Skin of body (tissue), 2 donors: ENCODE data around the gene LMBRD1. TPM values are rescaled to one million over a fixed set of nuclear protein-coding genes. Genes with fewer than 3 reads are reported as not detected.
A peak's percentile ranks its signal among the peaks of the same experiment; 100 is the strongest.
"Not testable (repeated sequence)": the region's sequence is repeated elsewhere in the genome, so short reads cannot be mapped to it uniquely, and the experiment has no call there.

Experiments used
- DNase-seq: peaks from one replicate; lab custom pipeline; 2025; lab: John Stamatoyannopoulos, UW
- total RNA-seq: library from RNA; depleted of rRNA; stranded (reverse); fragments of >200 nt; gene quantifications from one replicate; pipeline ENCODE4 v1.2.3, GENCODE V29; 2014

Gene LMBRD1
- total RNA-seq, 1 donor from 2014 or later: 45.2 TPM

DNA sequence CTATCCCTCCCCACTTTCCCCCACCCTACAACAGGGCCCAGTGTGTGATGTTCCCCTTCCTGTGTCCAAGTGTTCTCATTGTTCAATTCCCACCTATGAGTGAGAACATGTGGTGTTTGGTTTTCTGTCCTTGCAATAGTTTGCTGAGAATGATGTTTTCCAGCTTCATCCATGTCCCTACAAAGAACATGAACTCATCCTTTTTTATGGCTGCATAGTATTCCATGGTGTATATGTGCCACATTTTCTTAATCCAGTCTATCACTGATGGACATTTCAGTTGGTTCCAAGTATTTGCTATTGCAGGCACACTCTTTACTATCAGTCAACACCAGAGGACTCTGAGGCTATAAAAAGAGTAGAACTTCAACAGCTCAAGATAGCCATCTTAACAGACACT lies 2.0 kb upstream of the LMBRD1 start:
- not testable (repeated sequence) for DNase-seq

DNA sequence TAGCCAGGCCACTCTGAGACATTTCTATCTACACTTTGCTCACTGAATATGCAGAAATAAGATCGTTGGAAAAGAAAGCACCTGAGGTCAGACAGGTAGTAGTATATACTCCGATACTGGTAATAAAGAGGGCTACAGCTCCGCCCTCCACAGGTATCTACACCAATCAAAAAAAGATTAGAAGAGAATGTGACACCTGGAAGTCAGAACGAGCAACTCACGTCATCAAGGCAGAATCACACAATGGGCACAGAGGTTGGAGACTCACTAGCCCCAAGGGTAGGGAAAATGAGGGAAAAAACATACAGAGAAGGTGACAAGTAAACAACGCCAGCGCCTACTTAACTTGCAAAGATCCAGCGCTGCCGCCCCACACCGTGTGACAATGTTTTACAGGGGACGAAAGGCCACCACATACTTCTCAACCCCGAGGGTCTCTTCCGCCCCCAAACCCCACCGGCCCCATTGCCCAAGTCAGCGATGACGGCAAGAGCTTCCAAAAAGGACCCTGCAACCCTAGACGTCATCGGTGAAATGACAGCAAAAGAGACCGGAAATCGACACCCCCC lies 653 bp downstream of the LMBRD1 start:
- DNase-seq: peak; percentile 78

DNA sequence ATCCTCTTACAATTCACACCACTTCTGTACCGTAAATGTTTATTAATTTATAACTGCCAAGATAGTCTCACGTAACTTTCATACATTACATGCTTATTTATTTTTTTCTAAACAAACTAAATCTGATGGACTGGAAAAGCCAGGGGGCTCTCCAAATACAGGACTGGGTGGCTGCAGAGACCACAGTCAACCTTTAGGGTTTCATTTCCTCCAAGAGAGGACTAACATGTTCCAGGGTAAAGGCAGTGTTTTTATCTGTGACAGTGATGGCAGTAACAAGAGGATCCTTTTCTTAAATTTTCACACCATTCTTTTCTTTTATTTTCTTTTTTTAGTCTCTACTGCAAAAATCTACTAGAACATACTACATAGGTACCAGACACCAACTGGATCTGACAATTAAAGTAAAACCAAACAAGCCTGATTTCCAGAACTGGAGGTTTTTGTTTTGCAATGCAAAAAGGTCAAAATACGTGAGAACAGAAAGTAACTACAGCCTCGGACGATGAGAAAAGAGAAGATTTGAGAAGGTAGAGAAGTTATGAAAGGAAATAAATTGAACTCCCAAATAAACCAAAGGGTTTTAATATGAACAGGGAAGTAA lies 1.2 kb downstream of the LMBRD1 start:
- peak; percentile 25 for DNase-seq

DNA sequence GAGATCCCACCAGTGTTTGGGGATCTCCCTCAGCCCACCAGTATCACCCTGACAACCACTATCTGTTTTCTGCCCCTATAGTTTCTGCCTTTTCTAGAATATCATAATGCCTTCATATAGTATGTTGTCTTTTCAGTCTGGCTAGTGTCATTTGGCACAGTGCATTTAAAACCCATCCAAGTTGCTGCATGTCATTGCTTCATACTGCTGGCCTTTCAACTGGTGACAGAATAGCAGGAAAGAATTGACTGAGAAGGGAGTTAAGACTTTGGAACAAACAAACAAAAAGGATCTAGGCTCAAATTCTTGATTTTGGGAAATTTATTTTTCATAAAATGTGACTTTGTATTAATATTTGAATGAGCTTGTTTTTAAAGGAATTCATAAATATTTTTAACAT lies 4.5 kb downstream of the LMBRD1 start:
- DNase-seq: no peak

DNA sequence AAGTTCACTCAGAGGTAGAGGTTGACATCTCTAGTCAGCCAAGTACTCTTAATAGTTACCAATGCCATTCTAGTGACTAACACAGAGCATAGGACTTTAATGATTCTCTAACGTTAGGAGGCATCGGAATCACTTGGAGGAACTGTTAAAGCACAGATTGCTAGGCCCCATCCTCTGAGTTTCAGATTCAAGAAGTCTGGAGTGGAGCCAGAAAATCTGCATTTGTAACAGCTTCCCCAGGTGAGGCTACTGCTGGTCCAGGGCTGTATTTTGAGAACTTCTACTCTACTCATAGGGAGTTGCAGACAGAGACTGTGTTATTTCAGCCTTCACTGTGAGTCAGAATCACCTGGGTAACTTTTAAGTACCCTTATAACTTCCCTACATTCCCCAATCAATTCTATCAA lies 5.7 kb downstream of the LMBRD1 start:
- DNase-seq: no peak

DNA sequence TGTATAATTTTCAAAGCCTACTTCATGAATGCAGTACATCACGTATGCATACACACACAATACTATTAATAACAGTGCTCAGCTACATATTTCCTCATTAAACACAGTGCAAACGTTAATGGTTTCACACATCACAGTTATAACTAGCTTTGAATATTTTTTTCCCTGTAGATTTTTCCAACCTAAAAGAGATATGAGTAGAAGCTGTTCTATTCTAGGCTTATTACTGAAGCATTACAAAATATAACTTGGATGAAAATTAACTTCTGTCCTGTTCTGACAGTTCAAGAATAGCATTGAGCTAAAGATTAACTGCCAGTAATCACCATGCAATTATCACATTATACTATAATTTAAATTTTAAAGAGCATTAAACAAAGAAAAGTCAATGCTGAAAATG lies 6.2 kb downstream of the LMBRD1 start:
- DNase-seq: no peak

DNA sequence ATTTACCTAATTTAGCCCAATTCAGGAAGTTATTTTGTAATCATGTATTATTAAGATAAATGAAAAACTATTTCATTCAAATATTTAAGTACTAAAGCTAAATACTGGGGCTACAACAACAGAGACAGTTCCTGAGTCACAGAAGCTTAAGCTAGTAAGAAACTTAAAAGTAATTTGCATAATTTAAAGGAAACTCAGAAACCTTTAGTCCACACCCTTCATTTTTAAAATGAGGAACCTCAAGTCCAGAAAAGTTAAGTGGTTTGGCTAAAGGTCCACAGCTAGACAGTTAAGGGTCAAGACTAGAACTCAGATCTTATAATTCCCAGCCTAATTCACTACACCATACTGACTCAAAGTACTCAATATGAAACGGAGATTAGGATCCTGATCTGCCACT lies 7.2 kb downstream of the LMBRD1 start:
- DNase-seq: no peak

DNA sequence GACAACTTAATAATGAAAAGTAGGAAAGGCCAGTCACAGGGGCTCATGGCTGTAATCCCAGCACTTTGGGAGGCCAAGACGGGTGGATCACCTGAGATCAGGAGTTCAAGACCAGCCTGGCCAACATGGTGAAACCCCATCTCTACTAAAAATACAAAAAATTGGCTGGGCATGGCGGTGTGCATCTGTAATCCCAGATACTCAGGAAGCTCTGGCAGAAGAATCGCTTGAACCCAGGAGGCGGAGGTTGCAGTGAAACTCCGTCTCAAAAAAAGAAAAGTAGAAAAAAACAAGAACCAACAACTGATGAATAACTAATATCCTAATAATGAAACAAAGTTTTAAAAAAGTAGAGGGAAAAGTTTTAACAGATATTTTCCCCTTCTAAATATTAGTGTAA lies 9.4 kb downstream of the LMBRD1 start:
- not testable (repeated sequence) for DNase-seq

DNA sequence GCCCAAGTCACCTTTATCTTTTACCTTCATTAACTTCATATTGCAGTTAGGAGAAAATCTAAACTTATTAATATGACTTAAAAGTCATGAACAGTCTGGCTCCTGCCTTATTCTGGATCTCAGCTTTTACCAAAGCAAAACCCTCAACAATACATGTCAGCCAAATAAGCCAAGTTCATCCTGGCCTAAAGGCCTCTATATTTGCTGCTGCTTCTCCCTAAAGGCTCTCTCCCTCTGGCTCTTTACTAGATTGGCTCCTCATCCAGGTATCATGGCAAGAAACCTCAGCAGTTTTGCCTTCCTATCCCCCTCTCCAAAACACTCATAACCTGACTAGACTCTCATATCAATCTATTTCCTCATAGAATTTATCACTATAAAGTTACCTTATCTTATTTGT lies 11.1 kb downstream of the LMBRD1 start:
- no peak for DNase-seq

DNA sequence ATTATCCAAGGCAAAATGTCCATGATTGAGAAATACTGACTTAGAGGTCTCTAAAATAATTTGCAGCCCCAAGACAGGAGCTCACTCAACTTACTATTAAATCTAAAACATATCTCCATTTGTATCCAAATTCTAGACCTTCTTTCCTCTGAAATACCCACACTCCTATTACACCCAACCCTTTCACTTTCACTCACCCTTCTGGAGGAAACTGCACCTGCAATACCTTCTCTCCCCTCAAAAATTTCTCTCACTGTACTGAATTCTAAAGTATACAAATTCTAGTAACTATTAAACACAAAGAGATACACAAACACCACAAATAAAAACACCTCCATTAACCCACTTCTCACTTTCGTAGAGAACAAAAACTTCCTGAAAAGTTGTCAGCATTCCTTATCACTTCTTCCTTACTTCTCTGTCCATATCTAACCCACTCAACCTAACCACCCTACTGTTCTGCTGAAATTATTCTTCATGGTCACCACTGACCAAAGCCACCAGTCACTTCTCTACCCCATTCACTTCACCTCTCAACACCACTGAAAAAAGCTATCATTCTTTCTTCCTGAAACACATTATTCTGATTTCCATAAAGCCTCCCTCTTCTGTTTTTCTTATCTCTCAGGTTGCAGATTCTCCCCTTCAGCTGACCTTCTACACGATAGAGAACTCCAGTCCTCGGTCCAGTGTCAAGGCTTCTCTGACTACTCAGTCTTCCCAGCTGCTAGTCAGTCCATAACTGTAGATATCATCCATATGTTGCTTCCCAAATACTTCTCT lies 12.0 kb downstream of the LMBRD1 start:
- DNase-seq: no peak

DNA sequence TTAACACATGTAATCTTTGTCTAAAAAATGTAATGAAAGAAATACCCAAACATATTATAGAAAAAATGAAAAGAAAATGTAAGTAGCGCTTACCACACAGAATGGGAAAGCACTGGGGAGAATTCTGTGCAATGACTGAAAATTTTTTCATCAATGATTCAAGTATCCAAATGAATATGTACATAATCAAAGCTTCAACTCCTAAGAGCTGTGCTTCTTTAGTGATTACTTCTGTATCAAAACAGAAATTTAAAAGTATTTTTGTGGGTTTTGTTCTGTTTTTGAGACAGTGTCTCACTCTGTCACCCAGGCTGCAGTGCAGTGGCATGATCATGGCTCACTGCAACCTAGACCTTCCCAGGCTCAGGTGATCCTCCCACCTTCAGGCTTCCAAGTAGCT lies 13.7 kb downstream of the LMBRD1 start:
- DNase-seq: no peak

DNA sequence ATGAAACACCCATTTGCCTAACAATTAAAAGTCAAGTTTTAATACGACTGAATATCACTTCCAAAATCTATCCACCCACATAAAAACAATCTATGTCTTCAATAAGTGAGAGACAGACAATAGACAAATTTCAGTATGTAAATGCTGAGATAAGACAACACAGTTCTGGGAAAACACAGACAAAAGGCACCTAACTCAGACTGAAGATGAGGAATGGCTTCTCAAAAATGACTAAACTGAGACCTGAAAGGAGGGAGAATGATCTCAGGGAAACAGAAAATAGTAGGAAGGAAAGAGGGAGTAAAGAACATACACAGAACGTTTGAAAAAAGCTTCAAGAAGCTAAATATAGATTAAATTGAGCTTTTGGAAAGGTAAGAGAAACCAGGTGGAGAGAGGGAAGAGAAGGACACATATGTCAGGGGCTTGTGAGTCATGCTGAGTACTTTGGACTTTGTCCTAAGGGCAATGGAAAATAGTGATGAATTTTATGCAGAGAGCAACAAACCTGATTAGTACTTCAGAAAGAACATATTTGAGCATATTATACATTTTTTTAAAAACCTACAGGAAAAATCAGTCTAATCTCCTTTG lies 16.1 kb downstream of the LMBRD1 start:
- no peak for DNase-seq

DNA sequence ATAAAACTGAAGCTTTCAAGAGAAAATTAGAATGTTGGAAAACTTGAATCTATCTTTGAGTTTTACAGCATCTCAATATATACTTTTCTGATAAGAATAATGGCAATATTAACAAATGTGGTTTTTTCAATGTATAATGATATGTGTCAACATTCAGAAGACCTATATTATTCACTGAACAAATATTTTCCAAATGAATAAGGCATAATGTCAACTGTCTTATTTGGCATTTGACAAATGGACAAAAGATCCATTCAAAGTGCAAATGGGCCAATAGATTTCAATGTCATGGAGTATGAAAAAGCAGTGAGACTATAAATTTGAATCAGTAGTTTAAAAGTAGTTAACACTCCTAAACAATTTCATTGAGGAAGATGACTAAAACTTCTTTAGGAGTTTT lies 20.9 kb downstream of the LMBRD1 start:
- no peak for DNase-seq

DNA sequence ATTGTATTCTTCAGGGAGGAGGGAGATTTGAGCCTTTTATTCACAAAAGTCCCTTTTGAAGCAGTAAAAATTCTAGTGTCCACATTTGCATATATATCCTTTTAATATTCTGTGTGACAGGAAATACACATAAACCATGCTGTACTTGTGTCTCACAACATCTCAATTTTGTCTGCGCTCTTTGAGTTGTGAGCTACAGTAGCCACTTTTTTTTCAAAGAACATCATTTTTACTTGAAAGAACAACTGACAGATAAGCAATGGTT lies 21.3 kb downstream of the LMBRD1 start:
- no peak for DNase-seq

DNA sequence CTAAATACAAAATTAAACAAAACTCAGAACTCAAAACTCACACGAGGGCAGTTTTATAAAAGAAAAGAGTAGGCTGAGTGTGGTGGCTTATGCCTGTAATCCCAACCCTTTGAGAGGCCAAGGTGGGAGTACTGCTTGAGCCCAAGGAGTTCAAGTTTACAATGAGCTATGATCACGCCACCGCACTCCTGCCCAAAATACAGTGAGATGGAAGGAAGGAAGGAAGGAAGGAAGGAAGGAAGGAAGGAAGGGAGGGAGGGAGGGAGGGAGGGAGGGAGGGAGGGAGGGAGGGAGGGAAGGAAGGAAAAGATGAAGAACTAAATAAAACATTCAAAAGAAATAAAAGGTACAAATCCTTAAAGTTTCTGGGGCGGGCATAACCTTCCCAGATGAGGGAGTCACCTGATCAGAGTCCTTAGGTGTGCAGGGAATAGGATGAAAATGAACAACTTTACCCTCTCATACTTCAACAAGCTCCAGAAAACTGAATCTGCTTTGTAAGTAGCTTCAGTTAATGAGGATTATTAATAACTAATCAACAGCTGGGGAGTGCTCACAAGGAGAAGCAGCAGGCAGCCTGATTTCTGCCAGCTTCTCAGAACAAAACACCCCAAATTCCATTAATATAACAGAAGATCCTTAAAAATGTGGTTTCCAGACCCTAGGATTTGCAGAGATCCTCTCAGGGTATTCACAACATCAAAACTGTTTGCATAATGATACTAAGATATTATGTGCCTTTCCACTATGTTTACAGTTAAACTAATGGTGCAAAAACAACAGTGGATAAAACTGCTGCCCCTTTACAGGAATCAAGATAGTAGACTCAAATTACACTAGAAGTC lies 21.8 kb downstream of the LMBRD1 start:
- DNase-seq: no peak

DNA sequence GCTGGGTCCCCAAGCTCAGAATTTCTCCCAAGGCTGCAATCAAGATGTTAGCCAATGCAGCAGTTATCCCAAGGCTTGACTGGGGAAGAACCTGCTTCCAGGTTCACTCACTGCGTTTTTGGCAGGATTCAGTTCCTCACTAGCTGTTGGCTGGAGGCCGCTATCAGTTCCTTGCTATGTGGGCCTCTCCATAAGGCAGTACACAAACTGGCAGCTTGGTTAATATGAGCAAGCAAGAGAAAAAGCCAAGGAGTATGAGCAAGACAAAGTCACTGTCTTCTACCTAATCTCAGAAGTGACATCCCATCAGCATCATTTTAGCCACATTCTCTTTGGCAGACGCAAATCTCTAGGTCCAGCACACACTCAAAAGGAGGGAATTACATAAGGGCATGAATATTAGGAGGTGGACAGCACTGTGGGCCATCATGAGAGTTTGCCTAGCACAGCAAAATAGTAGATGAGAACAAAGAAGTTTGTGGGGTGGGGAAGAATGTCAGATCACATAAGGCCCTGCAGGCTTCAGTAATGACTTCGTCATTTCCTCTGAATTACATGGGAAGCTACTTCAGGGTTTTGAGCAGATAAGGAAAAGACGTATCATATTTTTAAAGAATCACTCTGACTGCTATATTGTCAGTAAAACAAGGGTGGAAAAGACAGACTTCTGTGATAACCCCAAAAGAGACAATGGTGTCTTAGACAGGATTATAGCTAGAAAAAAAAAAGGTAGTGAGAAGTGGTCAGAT lies 25.5 kb downstream of the LMBRD1 start:
- DNase-seq: no peak

DNA sequence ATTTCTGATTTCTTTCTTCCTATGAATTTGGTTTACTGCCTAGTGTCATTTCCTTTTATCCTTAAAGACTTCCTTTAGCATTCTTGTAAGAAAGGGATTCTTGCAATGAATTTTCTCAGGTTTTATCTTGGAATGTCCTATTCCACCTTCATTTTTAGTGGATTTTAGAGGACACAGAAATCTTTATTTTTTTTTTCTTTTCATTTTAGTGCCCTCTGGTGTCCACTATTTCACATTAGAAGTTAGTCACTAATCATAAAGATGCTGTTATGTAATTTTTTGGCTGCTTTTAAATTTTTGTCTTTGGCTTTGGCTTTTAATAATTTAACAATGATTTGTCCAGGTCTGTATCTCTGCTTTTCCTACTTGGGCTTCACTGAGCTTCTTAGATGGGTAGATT lies 28.1 kb downstream of the LMBRD1 start:
- no peak for DNase-seq

DNA sequence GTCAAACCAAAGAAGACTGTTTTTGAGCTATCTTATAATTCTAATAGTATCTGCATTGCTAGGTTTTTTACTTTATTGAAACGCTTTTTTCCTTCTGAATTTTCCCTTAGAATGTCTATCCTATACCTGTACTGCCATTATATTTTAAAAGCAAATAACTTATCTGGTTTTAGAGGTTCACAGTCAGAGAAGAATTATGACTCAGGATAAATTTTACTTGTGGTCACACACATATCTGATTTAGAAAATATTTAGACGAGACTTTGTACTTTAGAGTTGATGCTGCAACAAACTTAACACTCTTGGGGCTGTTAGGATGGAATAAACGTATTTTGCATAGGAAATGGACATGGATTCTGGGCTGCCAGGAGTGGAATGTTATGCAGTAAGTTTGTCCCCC lies 33.0 kb downstream of the LMBRD1 start:
- no peak for DNase-seq

DNA sequence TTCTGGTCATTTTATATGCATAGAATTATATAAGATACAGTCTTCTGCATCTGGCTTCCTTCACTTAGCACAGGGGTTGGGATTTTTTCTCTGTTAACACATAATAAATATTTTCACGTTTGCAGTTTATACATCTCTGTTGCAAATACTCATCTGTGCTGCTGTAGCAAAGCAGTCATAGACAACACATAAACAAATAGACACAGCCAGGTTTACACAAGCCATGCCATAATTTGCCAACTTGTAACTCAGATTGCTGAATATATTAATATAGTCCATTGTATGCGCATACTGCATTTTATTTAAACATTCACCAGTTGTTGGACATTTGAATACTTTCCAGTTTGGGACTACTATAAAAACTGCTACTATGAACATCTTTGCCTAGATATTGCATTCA lies 35.0 kb downstream of the LMBRD1 start:
- no peak for DNase-seq

DNA sequence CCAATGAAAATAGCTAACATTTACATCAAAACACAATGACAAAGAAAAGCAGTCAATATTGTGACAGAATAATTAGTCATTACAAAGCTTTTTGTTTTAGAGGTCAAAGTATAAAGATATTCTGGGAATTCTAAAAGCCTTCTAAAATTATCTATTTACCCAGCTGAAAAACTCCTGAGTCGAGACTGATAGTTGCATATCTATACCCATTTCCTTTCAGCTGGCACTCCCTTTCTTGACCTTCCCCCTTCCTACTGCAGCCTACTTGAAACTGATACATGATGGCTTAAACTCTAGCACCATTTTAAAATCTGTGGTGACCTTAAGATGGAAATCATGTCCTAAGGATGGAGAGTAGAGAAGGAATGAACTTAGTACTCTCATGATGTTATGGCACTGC lies 38.6 kb downstream of the LMBRD1 start:
- no peak for DNase-seq

DNA sequence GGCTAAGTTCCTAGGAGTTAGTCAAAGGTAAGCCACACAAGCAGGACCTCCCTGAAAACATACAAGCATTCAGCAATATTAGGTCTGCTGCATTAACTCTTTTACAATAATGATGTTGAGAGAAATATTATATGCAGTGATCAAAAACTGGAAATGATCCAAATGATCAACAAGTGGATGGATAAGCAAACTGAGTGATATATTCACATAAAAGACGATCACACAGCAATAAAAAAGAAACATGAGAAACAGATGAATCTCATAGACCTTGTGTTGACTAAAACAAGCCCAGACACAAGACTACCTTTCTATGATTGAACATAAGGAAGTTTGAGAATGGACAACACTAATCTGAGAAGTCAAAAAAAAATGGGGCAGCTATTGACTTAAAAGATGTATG lies 39.9 kb downstream of the LMBRD1 start:
- no peak for DNase-seq
